COR-L47 (cell line): ENCODE measurements around the gene RIT1.

Source experiments
- DNase-seq: peaks from one replicate; lab custom pipeline; 2025; lab: John Stamatoyannopoulos, UW

Gene RIT1

DNA sequence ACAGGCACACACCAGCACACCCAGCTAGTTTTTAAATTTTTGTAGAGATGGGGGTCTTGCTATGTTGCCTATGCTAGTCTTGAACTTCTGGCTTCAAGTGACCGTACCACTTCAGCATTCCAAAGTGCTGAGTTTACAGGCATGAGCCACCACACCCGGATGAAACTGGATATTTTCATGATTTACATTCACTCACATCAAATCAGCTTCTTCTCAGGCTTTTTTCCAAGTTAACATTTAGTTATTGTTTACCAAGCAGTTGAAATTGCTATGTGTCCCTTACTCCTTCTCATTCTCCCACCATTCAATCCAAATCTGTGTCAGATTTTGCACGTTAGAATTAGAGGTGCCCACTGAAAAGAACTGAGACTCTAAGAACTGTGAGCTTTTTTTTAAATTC is 18.4 kb downstream of the RIT1 start:
- DNase-seq: no peak

DNA sequence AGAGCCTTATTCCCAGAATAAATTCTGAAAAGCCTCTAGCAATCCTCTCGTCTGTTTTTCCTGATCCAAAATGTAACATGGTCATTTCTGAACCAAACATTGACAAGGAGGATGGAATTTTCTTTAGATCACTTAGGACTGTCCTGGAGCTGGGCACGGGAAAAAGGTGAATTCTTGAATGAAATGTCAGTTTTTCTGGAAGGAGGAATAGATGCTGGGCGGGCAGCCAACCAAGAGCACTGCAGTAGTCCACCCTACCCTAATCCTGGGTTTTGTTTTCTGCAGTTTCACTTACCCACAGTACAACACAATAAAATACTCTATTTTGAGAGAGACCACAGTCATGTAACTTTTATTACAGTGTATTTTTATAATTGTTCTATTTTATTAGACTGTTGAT is 20.9 kb downstream of the RIT1 start:
- no peak for DNase-seq

DNA sequence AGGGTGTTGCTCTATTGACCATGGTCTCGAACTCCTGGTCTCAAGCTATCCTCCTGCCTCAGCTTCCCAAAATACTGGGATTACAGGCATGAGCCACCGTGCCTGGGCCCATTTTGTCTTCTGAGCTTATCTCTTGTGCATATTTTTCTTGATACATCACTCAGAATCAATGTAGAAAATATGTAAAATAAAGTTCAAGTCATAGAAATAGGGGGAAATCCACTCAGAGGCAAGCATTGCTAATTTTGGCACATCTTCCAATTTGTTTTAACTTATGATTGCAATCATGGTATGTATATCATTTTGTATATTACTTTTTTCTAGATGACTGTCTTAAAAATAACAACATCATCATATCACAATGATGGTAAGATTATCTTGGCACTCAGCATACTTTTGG is 21.6 kb downstream of the RIT1 start:
- no peak for DNase-seq

DNA sequence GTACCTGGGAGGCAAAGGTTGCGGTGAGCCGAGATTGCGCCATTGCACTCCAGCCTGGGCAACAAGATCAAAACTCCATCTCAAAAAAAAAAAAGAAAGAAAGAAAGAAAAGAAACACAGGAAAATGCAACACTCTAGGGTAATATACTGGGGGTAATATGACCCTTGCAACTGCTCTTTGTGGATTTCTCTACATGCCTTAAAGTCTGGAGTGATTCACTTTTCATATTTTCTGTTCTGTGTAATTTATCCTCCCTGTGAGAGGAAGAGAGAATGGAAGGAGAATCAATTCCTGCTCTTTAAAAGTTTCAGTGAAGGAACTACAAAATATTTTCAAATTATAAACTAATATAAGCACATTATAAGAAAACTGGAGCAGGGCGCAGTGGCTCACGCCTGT is 22.7 kb downstream of the RIT1 start:
- DNase-seq: no peak

DNA sequence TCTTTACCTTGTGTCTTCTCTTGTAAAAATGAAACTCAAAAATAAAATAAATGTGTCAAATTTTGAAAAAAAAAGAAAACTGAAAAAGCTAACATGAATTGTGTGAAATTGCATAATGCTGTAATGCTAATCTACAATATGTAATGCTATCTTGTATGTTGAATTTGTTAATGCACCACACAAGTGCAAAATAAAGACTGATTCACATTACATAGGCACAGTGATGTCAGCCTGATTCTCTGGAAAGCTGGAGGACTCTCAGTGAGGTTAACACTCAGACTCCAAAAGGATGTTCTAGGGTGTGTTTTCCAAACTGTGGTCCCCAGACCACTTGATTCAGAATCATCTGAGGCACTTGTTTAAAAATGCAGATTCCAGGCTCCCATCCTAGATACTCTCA is 26.2 kb downstream of the RIT1 start:
- DNase-seq: no peak

DNA sequence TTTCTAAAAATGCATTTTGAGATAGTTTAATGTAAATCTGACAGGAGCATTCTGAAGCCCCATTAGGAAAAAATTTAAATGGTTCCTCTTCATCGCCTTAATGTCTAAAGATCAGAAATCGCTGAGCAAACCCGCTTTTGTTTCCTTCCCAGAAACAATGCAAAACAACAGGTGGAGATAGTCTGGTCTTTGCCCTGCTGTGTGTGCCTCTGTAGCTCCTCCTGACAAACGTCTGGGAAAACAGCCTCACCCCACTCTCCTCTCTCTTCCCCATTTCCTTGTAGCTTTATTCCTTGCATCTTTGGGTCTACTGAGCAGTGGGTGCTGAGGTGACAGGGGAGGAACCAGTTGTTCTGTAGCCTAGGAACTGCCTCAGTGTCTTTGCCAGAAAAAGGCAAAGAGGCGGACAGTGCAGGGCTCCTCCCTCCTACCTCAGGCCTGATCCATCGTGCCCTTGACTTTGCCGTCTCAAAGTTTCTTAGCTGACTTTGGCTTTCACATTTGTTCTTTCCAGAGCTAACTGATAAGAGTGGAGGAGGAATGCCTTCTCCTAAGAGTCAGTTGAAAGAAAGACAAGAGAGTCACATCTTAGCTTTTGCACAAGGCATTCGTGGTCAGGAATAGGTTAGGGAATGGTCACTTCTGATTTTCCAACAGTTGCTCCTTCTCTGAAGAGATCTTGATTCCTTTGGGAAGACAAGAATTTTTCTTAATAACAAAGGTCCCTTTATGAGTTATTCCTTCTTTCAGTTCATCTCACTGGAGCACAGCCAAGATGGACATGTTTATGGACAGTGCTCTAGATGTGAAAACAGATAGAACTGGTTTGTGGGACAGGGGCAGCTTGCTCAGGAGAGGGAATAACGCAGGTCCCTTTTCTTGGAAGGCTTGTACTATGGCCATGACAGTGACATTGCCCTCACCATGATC is 26.9 kb downstream of the RIT1 start:
- no peak for DNase-seq

DNA sequence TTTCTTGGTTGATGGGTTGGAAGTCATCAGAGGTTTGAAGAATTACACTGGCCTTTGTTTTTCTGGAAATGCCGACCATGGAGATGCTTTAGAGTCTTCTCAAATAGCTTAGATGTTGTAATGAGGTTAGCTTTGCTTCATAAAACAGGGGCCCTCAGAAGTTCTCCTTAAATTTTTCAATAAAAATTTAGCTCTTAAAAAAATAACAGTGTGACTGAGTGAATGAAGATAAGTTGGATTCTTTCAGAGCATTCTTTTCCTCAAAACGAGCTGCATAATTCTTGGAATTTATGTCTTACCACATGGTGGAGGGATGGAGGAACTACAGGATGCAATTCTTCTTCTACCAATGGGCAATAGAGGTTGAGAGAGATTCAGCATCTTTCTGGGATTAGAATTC is 28.4 kb downstream of the RIT1 start:
- DNase-seq: no peak

DNA sequence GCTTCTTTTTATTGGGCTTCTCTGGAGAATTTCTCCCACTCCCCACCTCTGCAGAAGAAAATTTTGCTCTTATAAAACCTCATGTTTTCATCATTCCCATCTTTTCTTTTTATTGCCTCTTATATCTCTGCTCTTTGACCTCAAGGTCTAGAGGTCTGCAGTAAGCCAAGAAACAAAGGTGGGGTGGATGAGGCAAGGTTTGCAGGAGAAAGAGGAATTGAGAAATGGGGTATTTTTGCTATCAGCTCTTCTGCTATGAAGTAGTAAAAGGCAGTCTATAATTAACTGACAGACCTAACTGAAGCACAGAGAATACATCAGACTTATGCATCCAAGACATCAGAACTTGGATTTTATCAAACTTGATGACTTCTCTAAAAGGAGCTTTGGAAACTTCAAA is 28.9 kb downstream of the RIT1 start:
- no peak for DNase-seq

DNA sequence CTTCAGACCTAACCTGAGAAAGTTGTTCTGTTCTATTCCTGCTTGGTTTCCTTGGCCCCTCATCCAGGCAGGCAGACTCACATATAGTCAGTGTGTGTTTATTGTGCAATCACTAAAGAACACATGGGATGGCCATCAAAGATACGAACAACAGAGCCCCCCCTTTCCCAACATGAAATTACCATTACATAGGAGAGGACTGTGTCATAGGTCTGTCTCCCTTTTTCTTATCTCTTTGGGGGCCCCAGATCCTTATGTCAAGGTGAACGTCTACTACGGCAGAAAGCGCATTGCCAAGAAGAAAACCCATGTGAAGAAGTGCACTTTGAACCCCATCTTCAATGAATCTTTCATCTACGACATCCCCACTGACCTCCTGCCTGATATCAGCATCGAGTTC is 30.2 kb downstream of the RIT1 start:
- DNase-seq: no peak

DNA sequence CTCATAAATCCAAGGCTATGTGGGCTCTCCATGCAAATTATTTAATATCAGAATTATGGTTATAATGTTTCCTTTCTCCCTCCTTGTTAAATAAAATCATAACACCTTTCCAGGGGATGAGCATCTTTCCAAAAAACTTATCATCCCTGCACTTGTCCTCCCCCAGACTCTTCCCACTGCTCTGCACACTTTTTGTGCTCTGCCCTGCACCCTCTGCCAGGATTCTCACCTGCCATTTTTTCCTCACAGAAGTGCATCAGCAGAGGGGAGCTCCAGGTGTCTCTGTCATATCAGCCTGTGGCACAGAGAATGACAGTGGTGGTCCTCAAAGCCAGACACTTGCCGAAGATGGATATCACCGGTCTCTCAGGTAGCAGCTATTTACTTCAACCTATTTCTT is 30.9 kb downstream of the RIT1 start:
- no peak for DNase-seq

DNA sequence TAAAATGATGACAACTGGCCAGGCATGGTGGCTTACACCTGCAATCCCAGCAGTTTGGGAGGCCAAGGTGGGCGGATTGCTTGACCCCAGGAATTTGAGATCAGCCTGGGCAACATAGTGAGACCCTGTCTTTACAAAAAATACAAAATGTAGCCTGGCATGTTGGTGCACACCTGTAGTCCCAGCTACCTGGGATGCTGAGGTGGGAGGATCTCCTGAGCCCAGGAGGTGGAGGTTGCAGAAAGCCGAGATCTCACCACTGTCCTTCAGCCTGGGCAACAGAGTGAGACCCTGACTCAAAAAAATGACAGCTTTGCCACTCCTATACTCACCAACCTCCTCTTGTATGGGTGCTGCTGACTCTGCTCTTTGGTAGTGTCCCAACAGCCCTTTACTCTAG is 33.2 kb downstream of the RIT1 start:
- no peak for DNase-seq

DNA sequence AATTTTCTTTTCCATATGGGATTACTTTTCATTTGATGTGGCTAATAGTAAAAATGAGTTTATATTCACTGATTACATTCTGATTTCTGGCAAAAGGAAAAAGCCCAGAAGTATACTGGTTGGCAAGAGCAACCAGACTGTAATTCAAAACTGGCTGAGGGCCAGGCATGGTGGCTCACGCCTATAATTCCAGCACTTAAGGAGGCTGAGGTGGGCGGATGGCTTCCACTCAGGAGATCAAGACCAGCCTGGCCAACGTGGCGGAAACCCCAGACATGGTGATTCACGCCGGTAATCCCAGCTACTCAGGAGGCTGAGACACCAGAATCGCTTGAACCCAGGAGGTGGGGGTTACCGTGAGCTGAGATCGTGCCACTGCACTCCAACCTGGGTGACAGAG is 37.3 kb downstream of the RIT1 start:
- peak; percentile 22 for DNase-seq

DNA sequence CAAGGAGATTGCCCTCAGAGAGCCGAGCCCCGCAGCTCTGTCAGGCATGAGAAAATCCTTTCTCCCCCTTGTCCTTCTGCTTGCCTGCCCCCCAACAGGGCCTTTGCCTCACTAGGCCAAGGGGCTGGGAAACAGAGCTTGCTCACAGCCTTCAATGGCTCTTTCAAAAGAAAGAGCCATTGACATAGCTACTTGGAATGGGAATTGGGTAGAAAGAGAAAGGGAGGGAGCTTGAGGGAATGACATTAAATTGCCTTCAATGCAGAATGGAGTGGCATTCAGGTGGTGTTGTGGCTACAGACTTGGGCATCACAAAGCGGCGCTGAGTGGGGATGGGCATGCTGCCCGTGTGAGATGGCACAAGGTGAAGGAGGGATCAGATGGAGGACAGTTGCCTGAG is 38.6 kb downstream of the RIT1 start:
- DNase-seq: no peak

DNA sequence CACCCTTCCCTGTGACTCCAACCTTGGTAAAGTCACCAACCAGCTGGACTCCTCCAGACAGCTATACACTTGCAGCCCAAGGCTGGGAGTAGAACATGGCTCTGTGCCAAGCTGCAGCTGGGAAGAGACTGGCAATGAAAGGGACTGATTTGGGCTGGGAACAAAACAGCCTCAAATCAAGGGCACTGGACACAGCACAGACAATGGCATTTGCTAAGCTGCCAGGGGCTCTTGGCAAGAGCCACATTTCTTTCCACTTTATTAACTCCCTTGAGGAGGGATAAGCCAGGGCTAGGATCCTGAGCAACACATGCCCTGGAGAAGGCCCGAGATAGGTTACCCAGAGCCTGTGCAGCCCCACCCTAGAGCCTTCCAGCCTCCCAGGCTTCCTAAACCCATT is 39.8 kb downstream of the RIT1 start:
- peak; percentile 89 for DNase-seq

DNA sequence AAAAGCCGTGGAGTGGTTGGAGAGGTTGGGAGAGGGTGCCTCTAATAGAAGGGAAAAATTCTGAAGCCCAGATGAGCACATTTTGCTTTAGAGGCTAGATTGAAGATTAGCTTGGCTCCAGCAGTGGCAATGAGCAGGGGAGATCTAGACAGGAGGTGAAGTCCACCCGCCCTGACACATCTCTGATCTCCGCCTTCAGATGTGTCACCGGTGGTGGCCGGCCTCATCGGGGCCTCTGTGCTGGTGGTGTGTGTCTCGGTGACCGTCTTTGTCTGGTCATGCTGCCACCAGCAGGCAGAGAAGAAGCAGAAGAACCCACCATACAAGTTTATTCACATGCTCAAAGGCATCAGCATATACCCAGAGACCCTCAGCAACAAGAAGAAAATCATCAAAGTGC is 43.4 kb downstream of the RIT1 start:
- no peak for DNase-seq

DNA sequence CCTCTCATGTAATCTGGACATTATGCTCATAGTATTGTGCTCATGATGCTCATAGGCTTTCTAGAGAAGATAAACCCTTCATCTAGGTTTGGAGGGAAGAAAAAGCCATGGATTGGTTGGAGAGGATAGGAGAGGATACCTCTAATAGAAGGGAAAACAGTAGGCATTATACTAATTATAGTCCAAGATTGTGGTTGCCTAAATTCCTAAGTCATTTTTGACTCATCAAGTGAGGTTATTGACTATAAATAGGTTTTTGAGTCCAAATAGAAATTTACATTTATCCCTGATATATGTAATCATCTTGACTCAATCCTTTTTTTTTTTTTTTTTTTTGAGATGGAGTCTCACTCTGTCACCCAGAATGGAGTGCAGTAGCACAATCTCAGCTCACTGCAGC is 46.8 kb downstream of the RIT1 start:
- DNase-seq: no peak

DNA sequence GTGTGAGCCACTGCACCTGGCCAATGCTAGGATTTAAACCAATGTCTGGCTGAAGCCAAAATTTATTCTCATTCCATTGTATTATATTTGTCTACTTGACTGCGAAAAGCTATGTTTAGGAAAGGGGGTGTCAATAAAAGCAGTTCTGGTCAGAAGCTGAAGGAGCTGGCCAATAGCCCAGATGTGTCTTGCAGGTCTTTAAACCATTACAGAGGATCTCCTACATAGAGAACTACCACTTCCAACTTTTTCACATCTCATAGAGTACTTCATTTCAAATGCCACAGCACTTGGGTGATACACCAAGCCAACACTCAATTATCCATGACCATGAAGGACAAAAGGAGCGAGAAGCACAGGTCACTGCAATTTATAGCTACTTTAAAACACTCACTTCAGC is 49.3 kb downstream of the RIT1 start:
- DNase-seq: no peak

DNA sequence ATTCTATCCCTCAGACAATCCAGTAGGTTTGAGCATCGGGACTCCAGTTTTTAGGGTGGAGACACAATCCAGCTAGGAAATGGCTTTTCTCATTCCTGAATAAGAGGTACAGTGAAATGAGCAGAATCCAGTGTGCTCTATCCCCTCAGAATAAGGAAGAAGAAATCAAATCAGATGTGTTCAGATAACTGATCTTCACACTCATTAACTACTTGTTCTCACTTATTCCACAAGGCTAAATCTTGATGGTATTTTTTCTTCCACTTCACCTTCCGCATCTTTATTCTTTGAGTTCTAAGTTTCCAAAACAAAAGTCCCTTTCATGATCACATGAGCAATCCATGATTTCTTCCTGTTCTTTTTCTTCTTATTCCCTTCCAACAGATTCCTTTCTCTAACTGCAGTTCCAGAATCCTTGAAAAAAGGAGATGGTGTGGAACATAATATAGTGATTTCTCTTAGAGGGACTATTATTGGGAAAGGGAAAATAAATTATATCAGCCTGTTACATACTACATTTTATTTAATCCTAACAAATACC is 50.1 kb downstream of the RIT1 start:
- DNase-seq: peak; percentile 36

DNA sequence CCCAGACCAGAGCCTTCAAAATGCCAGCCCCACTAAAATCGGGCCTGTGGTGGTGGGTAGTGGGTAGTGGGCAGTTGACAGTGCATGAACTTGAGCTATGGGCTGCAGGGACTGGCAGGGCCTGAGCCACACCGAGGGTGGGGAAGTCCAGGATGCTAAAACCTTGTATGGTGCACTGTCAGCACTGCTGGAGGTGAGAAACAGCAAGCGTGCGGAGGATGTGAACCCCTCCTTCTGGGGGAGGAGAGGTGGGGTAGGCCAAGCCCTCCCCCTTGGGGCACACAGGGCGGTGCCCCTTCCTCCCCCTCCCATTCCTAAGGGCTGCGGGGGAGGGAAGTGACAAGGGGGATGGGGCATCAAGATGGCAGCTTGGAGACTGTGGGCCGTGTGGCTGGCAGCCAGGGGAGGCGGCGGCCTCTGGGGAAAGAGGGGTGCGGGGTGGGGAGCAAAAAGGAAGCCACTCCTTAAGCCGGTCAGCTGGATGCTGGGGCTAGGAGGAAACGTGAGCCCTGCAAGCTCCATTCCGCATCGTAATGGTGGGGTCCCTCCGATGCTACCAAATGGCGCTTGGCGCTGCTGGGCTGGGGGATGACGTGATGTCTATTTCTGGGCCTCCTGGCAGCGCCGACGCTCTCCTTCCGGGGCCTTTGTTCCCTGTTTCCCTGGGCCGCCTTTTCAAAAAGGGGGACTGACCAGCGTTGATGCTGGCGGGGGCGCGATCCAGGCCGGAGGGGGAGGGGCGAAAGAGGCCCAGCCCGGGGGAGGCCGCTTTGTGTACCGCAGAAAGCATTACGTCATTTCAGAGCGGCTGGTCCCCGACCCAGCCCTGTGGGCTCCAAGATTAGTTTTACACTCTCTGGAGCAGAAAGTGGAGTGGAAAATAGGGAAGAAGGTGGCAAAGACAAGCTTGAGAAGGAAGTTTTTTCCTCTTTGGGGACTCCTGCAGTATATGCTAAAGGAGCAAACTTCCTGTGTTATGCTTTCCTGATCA is 51.0 kb downstream of the RIT1 start:
- peak; percentile 88 for DNase-seq

DNA sequence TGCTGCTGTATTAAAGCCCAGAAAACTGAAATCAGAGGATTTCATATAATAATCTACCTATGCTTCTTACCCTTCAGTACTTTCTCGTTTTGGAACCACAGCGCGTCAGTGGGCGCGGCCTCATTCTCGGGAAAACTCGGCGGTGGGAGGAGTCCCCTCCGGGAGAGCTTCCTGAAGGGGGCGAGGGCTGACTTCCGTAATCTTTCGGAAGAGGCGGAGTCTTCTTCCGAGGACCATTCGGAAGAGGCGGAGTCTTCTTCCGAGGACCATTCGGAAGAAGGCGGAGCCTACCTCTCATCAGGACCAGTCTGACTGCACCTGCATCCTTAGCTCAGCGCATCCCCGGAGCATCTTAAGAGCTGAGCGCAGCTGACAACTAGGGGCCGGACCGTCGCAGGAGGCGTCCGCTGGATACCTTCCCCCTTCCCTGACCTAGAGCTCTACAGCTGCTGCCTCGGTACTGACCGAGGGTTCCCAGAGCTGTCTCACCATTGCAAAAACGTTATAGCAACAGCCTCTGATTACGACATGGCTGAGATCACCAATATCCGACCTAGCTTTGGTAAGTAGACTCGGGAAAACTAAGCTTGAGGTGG is 51.8 kb downstream of the RIT1 start, which contains the start of gene SYT11:
SYT11 (plus strand) TSS at position 334 of the 596 bp plus-strand sequence; CDS start at position 529, 195 bp downstream.
- DNase-seq: peak; percentile 99

DNA sequence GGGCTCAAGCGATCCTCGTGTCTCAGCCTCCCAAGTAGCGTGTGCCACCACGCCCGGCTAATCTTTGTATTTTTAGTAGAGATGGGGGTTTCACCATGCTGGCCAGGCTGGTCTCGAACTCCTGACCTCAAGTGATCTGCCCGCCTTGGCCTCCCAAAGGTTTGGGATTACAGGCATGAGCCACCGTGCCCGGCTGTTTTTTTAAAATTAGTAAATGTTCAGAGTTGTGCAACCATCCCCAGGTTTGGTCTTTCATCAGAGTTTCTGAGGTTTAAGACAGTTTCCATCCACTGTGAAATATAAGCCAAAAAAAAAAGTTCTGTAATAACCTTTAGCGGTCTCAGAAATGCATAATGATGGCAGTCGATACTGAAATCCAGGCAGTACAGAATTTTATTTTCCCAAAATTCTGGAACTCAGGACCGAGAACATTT is 52.3 kb downstream of the RIT1 start:
- DNase-seq: no peak
